GM12873 (cell line): ENCODE measurements around the gene MYORG.

Experiments
- CTCF ChIP-seq: IDR thresholded peaks from 2 replicates; pipeline ENCODE4 v1.5.1; 2012; ENCODE audit warnings: low read depth, mild to moderate bottlenecking, moderate library complexity, low read length, control low read depth; ENCODE audit not compliant: insufficient read depth; ENCODE audit errors: missing control alignments

MYORG gene

GRCh38 chr9:34331196-34331595 is 45.5 kb downstream of the MYORG start:
- TF ChIP-seq CTCF, result no peak

GRCh38 chr9:34328987-34329832 is 47.5 kb downstream of the MYORG start, which contains the start of the genes KIF24 and NUDT2:
Gene KIF24 (minus strand): TSS chr9:34329268. CDS start chr9:34311346, 17,922 bp downstream.
Gene NUDT2 (plus strand): TSS chr9:34329569. CDS start chr9:34339040, 9,471 bp downstream.
- TF ChIP-seq CTCF, result no peak

GRCh38 chr9:34328500-34328986 is 48.2 kb downstream of the MYORG start:
- no peak for TF ChIP-seq CTCF

- no peak for TF ChIP-seq CTCF
Measured at GRCh38 chr9:34326690-34327089, 50.0 kb downstream of the MYORG start.

- TF ChIP-seq CTCF, result no peak
Measured at GRCh38 chr9:34322899-34323591, 53.7 kb downstream of the MYORG start.

- no peak for TF ChIP-seq CTCF
Measured at GRCh38 chr9:34321451-34321850, 55.2 kb downstream of the MYORG start.

- no peak for TF ChIP-seq CTCF
Measured at GRCh38 chr9:34318163-34318790, 58.4 kb downstream of the MYORG start.
